ENCODE measurements around the gene MEGF11.

The MEGF11 gene

GRCh38 chr15:66138892-66139590 is 114.5 kb downstream of the MEGF11 start:
- DNase-seq, result peak; percentile 20

DNA sequence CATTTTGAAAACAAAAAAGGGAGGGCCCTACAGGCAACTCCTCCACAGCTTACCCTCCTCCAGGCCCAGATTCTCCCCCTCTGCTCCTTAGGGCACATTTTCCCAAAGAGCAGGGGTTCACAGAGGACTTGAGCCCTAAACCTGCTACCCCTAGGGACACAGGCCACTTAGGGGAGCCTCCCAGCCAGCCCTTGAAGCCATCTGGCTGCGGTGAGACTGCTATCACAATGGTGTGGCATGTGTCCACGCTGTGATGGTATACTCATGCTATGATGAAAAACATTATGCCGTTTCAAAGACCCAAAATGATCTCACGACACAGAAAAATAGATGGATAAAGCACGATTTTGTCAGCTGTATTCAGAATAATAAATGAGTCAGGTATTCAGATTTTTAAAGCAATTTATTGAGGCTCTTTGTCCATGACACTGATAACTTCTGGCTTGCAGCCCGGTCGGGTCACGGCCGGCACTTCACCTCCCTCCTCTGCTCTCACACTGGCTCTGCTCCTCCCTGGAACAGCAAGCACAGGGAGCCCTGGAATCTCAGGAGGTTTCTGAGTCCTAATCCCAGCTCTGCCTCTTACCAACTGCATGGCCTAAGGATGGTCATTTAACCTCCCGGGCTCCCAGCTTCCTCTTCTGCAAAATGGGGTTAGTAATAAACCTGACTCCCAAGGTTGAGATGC is 115.3 kb downstream of the MEGF11 start:
- no peak for DNase-seq

GRCh38 chr15:66136948-66137347 is 116.6 kb downstream of the MEGF11 start:
- no peak for DNase-seq

- no peak for DNase-seq
Measured at GRCh38 chr15:66135664-66136063, 117.9 kb downstream of the MEGF11 start.

GRCh38 chr15:66134284-66134683 is 119.3 kb downstream of the MEGF11 start:
- DNase-seq, result no peak

DNA sequence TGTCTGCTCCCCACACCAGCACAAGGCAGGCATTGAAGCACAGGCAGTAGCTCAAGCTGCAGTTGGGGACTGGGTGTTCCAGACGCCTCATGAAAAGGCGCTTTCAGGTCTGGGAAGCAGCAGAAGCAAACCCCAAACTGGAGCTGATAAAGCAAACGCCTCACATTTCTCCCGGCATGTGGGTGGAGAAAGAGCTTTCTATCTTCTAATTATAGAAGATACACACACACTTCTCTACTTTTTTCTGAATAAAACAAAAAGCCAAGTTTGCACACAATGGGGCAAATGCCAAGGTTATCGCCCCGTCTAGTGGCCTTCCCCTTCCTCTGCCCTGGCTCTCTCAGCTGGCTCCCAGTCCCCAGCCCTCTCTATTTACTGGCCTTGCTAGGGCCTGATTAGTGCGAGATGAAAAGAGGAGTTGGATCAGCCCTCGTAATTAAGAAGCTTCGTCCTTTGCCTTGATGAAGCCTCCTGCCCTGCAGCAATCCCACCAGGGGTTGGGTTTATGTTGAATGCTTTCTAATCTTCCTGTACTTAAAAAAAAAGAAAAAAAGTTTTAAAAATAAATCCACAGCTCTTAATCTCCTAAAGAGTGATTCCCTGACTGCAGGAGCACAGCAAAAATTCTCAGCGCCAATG is 120.2 kb downstream of the MEGF11 start:
- no peak for DNase-seq

- no peak for DNase-seq
Measured at GRCh38 chr15:66132251-66132816, 121.2 kb downstream of the MEGF11 start.

DNA sequence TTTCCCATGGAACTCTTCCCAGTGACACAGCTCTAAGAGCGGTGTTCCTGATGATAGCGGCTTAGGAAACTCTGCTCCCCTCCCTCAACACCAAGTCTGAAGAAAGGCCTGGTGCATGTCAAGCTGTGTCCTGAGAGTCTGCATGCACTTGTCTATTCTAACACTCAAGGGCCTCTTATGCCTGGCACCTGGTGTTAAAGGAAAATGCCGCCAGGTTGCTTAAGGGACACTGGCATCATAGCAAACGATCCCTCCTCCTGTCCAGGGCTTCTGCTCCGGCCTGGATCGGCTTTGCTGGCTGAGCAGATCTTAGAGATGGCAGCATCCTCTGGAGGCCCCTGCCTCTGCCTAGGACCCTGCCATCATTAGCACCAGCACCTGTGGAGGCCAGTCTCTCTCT is 121.7 kb downstream of the MEGF11 start:
- no peak for DNase-seq

DNA sequence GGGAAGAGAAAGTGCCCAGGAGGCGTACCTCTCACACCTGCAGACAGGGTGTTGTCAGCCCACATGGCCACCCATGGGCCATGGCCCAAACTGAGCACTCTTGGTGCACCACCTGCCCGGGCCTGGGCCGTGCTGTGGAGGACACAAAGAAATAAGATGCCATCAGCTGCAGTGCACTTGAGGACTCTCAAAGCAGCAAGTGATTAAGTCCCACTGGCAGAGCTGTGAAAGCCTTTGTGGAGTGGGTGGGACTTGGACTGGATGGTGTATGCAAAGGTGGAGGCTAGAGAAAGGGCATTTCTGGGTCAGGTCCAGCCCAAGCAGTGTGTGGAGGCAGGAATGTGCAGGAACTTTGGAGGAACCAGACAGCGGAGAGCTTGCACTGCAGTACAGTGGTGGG is 122.3 kb downstream of the MEGF11 start:
- DNase-seq, result no peak

GRCh38 chr15:66130496-66131034 is 123.0 kb downstream of the MEGF11 start:
- no peak for DNase-seq

DNA sequence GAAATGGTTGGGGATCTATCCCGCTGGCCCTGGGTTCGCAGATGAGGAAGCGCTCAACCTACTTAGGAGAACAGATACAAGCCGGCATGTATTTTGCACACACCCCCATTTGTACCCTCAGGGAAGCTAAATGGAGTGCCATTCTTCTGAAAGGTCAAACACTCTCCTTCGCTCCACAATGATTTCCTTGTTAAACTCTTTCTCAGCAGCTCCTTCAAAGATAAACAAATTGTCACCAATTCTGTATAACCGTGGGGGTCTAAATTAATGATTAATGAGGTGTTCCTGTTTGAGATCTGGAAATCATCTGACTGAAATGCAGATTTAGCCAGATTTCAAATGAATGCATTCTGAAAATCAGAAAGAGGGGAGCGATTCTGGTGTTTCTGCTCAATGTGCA is 124.0 kb downstream of the MEGF11 start:
- no peak for DNase-seq

DNA sequence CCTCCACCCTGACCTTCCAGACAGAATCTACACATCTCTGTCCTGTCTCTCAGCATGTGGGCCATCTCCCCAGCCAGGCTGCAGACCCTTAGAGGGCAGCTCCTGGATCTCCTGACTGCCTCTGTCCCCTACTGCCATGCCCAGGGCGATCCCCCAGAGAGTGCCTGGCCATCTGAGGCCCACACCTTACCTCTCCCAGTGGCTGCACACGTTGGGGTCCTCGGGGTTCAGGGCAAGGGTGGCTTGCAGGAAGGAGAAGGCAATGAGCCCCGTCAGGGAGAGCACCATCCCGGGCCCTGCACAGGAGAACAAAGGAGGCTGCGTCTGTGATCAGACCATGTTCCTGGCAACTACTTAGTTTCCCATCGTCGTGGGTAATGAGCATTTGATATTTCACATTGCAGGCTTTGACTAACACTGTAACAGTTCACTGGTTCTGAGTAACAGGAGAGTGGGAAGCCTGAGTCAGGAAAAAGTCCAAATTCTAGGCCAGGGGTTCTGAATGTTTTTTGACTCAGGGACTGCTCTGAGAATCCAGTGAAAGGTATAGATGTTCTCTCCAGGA is 125.4 kb downstream of the MEGF11 start:
- no peak for DNase-seq

DNA sequence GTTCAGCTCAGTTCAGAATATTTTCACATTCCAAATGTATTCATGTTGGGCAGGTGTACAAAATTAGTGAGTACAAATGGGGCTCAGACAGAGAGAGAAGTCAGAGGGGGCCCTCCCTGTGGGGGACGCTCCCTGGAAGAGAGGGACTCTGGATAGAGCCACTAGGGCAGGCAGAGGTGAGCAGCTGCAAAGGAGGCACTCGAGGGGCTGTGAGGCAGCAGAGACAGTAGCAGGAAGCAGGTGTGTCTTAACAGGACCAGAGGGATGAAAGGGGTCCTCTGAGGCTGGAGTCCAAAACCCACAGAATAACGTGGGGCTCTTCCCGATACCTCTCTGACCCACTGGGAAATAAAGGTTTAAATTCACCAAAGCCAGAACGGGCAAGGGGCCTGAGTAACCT is 127.1 kb downstream of the MEGF11 start:
- DNase-seq, result no peak

GRCh38 chr15:66126031-66126441 is 127.5 kb downstream of the MEGF11 start:
- no peak for DNase-seq

GRCh38 chr15:66124651-66125050 is 128.9 kb downstream of the MEGF11 start:
- DNase-seq, result no peak

GRCh38 chr15:66123799-66124198 is 129.8 kb downstream of the MEGF11 start:
- DNase-seq, result no peak

DNA sequence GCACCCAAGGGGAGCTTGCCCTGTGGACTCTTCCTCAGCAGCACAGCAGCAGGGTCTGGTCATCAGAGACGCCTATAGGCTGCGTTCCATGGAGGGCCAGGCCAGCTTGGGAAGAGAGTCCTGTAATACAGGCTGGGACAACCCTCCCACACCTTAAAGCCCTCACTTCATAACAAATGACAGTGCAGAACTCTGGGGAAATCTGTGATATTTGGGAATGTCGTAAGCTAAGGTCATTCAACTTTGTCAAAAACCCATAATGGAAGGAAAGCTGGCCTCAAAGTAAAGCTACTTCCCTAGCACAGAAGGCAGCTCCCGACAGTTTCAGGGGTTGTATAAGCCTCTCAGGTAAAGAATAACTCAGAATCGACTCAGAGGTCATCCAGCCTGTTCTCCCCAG is 133.1 kb downstream of the MEGF11 start:
- DNase-seq, result no peak

DNA sequence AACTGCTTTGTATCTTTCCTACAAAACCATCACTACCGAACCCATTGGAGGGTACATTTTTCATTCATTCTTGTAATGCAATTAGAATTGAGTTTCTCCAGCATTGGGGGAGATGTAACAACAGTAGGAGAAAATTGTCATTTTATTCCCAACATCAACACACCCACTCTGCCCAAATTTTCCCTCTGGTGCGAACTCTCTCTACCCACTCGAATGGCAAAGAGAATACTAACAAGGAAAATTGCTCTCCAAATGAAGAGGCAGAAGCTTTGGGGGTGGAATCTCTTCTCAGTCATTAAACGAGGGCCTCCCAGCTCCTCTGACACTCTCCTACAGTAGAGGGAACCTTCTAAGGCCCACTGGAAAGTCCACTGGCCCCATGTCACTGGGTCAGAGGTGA is 135.7 kb downstream of the MEGF11 start:
- no peak for DNase-seq

- no peak for DNase-seq
Measured at GRCh38 chr15:66115568-66116206, 137.9 kb downstream of the MEGF11 start.

DNA sequence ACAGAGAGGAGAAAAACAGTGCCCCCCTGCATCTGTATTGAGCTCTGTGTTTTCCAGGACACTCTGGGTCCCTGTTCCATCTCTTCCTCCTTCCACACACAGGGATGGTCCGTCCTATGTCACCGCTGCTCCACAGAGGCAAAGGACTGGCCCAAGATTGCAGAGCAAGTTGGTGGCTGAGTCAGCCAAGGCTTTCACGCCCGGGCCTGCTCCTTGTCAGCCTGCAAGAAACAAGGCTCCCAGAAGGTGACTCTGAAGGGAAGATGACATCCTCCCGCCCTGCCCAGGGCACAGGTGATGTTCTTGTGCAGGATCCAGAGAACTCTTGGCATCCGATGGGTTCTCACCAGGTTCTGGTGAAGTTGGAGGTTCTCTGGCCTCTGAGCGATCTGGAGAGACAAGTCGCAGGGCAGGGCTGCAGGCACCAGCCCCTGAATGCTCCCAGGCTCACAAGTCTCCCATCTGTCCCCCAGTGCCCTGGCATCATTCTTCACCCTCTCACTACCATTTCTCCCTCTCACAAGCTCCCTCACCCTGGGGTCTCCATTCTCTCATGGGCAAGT is 138.6 kb downstream of the MEGF11 start:
- DNase-seq, result no peak

- no peak for DNase-seq
Measured at GRCh38 chr15:66112388-66112787, 141.2 kb downstream of the MEGF11 start.

DNA sequence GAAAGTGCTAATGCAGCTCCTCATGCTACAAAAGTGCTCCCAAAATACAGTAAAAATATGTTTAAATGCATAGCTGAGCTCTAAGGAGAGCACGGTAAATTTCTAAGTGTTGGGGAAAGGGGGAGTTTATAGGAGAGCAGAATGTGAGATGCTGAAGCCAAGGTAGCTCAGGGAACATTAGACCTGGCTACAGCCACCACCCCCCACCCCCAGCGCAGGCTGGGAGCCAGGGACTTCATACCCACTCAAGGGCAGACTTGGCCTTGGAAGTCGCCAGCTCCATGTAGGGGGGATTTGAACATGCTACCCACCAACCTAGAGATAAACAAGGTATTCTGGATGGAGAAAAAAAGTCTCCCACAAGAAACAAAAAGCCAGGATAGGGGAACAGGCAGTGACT is 142.2 kb downstream of the MEGF11 start:
- no peak for DNase-seq
